Esophagus squamous epithelium (tissue), 4 donors: ENCODE data around the gene IPO11.

Source experiments
- CTCF ChIP-seq, 6 experiments: fragments of 450-650 bp in 4 of 6; fragments of 200-600 bp in 2 of 6; sonication (generic) in 2 of 6; IDR thresholded peaks; one replicate each; pipeline ENCODE4 v1.5.1; 2016 to 2019; ENCODE audit warnings: antibody characterized with exemption in 6 of 6, mild to moderate bottlenecking in 4 of 6, moderate library complexity in 4 of 6
- POLR2A ChIP-seq, 4 donors: fragments of 450-650 bp; IDR thresholded peaks; one replicate each; pipeline ENCODE4 v1.6.1; 2017; ENCODE audit warnings: antibody characterized with exemption in 4 of 4, mild to moderate bottlenecking in 4 of 4, moderate library complexity in 3 of 4

- TF ChIP-seq CTCF (IDR thresholded peaks at IDR 0.05) (no peak), POLR2A (IDR thresholded peaks at IDR 0.05) (no peak)
Observed at GRCh38 chr5:62564101-62564500, 151.5 kb downstream of the IPO11 start.
